ENCODE results near the gene BTG3. TPM values are rescaled to one million over a fixed set of nuclear protein-coding genes. Genes with fewer than 3 reads are reported as not detected.

The BTG3 gene
- total RNA-seq, 1 donor: 14.0 TPM

Small RNA genes within 50 kb of the gene (small RNA-seq; reads per million reads assigned to genes)
- gene RF00019: not detected

Other genes starting within 250 kb of the BTG3 start
- gene CXADR, start 99.9 kb downstream of the BTG3 start, total RNA-seq: 0.81 TPM
- gene C21orf91, start 206.5 kb upstream of the BTG3 start, total RNA-seq: 7.8 TPM

Data from hematopoietic multipotent progenitor cell (in vitro differentiated cells).